GM19035 (cell line): ENCODE data around the gene NHS.

Source experiments
- ATAC-seq: cut with Tn5 transposase; IDR thresholded peaks from one replicate; pipeline ENCODE4 v1.9.1; 2021; ENCODE audit not compliant: unreplicated experiment

Gene NHS

DNA sequence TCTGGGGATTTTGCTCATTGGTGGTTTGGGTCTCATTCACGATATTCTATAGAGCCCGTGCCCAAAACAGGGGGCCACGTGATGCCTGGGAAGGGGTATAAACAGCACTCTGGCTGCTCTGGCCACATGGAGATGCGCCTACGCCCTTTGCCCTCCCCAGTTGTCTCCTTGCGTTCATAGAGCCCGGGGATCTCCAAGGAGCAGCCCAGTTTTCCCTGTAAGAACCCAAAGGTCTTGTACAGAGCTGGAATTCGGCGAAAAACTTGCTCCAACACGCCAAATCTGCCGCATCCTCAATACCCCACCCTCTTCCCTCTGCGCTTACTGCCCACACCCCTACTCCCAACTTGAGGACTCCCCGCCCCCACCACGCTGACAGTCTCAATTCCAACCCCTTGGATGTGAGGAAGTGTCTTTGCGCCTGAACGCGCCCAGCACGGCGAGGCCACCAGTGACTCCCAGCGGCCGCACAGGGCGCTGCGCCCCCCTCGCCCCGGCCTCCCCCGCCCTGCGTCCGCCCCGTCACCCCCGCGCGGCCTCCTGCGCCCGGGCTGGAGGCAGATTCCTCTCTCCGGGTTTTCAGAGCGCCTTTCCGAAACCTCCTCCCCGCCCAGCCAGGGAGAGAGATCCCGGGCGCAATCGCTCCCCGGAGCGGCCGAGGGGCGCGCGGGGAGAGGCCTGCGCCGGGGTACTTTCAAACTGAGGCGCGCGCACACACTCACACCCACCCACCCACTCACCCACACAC, at the start of gene NHS:
Gene NHS, plus strand, starts transcription at position 582 of the 748 bp plus-strand sequence. CDS start 558 bp downstream, outside the sequence.
- no peak for ATAC-seq

DNA sequence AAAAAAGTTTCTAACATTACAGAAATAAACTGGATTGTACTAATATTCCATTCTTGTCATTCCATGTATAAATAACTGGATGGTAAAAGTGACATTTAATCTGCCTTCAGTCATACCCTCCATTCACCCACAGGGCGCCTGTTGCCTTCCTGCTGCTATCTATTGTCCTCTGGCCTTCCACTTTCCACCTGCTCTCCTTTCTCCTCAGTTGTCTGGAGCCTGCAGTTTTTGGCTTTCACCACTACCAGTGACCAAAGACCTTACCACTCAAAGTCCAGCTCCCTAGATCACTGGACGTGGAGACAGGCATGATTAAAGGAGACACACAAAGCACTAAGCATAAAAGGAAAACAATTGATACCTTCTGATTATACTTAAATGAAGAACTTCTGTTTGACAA, 46.2 kb upstream of the NHS start:
- ATAC-seq, result no peak

DNA sequence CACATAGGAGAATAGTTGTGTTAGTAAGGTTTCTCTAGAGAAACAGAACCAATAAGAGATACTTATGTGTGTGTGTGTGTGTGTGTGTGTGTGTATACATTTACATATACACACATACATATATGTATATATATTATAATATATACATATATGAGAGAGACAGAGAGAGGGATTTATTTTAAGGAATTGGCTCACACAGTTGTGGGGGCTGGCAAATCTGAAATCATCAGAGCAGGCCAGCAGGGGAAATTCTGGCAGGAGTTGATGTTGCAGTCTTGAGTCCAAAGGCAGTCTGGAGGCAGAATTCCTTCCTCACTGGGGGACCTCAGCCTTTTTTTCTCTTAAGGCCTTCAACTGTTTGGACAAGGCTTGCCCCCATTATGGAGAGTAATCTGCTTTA, 38.6 kb upstream of the NHS start:
- no peak for ATAC-seq

DNA sequence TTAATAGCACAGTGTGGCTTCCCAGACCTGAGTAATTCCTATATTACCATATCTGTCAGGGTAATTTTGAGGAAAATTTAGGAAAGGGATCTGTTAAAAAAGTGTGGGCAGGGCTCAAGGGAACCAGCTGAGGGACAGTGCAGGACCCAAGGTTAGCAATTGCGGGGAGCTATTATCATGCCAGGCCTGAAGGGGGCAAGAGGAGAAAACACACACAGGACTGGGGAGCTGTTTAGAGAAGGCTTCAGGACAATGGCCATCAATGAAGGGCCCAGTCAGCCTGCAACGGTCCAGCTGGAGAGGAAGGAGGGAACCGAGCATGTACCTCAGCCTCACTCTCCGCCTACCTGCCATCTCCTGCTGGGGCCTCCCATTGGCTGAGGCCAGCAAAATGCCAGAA, 19.0 kb upstream of the NHS start:
- ATAC-seq, result no peak

DNA sequence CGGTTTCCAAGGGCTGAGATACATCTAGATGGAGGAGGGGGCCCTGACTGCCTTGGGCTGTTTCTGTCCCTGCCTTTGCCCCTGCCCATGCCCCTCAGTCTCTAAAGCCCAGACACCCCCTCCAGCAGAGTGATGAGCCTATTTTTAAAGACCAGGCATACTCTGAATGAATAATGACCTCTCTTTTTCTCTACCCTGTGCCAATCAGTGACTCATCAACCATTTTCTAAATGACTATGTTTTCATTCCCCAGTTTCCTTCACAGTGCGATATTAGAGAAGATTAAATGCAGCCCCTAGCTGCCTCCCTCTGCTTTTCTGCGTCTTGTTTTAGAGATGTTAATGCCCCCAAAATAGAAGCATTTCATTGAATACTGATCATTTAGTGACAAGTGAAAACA, 15.5 kb upstream of the NHS start:
- no peak for ATAC-seq

DNA sequence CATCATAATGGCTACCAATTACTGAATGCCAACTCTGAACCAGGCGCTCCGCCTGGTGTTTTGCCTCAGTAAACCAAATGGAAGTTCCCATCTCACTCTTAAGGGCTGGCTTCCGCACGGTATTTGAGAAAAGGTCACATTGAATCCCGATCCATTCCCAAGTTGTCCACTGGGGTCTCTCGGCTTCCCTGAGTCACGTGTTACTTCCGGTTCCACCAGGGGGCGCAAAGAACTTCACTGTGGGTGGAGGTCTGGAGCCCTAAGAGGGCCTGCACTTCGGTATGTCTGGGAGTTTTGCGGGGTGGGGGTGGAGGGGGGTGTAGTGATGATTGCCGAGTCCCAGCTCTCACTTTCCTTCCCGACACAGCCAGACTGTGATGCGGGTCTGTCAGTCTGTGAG, 13.4 kb upstream of the NHS start:
- no peak for ATAC-seq

DNA sequence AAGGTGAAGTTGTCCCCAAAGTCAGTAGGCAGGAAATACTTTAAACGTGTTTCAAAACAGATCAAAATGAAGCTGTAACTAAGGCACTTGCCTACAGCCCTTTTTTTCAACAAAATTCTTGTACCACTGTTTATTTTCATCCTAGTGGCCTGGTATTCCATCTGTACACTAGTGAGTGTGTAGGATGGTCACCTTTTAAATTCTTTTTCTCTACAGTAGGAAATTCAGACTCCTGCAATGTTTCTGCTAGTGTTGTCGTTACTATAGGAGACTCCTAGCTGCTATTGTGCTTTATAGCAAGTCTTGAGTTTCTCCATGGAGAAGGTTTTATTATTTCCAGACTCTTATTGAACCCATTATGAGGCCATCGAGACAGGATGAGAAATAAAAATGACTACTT, 7.0 kb upstream of the NHS start:
- no peak for ATAC-seq

DNA sequence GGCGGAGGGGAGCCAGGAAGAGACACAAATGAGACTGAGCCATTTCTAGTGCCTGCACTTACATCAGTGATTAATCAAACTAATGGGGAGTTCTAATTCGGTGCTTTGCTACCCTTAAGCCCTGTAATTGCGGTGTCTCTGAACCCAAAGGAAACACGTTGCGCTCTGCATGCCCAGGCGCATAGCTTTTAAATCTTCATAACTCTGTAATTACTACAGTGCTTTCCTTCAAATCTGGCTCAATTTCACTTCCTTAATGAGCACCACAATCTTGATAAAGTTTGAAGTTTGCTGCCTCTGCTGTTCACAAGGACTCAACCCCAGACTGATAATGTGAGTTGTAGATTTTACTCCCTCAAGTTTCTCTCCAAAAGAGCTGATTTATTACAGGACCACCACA, 5.7 kb upstream of the NHS start:
- ATAC-seq, result no peak

DNA sequence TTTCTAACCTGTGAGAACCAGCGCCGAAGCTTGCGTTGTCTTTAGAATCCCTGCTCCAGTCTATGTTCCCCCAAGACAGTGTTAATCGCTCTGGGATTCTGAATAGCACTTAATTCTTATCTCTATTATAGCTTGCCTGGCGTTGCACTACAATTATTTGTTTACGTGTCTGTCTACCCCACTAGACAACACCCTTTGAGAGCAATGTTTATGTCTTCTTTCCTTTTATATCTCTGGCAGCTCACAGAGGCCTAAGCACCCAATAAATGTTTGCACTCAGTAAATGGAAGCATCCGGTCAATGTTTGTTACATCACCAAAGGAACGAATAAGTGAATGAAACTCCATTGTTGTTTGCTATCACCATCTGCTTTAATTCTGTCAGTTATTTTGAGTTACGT, 4.8 kb upstream of the NHS start:
- no peak for ATAC-seq

DNA sequence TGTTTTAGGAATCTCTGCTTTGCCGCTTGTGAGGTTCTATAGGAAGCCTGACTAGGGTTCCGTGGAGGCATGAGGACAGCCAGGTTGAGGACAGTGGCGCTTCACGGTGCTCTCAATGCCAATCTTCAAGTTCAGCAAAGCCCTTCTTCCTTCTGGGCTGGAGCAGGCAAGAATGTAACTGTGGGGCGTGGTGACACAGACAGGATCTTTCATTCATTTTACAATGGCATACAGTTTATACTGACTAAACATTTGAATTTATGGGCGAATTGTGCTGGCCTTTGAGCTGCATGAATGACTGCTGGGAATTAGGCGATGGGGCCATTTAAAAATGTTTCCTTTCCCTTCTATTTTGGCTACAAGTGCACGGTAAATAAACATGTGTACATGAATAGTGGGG, 2.9 kb upstream of the NHS start:
- ATAC-seq, result no peak

DNA sequence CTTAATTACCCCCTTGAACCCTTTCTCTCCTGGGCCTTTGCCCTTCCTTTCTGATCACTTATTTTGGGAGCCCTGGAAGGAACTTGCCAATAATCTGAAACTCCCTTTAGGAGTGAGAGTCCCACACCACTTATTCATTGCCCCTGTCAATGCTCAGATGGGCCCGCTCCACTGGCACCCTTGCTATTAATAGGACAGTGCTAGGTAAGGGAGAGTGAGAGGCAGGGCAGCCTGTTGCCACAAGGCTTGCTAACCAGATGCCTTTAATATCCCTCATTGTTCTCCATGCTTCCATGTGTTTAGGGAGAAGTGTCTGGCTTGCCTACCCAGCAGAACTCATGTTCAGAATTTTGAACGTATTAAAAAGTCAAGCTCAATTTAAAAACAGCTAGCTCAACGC, 1.7 kb upstream of the NHS start:
- no peak for ATAC-seq

DNA sequence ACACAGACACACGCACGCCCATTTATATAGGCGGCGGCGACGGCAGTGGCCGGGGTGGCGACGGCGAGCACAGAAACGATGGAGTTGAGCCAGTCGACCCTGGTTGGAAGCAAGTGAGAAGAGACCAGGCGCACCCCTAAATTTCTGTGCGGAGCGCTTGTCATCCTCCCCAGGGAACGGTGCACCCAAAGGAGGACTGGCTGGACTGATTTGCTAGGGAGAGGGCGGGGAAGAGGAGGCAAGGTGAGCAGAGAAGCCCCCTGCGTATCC, 302 bp downstream of the NHS start:
- no peak for ATAC-seq

DNA sequence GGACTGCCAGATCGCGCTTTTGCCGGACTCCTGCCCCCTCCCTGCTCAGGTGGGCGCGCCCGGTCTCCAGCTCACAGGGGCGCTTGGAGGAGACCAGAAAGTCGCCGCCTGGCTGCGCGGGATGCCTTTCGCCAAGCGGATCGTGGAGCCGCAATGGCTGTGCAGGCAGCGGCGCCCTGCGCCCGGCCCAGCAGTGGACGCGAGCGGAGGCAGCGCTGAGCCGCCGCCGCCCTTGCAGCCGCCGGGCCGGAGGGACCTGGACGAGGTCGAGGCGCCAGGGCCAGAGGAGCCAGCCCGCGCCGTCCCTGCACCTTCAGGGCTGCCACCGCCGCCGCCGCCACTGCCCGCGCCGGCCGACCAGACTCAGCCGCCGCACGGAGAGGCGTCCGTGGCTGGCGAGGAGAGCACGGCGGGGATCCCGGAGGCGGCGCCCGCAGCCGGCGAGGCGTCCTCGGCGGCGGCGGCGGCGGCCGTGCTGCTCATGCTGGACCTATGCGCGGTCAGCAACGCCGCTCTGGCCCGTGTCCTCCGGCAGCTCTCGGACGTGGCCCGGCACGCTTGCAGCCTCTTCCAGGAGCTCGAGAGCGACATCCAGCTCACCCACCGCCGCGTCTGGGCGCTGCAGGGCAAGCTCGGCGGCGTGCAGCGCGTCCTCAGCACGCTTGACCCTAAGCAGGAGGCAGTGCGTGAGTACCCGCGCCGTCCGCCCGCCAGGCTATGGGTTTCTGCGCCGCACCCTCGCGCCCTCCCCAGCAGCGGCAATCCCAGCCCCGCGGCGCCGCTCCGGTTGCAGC, 834 bp downstream of the NHS start:
- no peak for ATAC-seq

DNA sequence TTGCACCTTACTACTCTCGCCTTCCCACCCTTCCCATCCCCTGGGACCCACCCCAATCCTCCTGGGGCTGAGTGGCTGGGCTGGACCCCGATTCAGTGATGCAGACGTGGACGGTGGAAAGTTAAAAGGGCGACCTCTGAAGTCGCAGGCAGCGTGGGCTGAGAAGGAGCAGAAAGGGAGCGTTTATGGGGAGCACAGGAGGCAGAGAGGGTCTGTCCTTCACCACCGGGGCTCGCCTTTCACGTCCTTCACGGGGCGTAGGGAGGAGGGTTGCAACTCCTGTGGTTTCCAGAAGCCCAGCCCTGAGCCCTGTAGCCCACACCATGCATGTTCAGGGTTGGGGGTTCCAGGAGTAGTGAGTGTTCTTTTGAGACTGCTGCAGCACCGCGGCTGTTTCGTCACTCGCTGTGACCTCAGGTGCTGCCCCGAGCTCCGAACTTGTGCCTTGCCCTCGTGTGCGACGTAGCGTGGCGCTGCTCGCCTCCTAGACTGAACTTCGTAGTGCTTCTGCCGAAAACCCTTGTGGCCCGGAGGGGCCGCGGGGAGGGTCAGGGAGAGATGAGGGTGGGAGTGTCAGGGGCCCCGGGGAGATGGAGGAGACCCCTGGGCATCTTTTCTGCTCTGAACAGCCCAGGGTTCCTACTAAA, 1.6 kb downstream of the NHS start:
- no peak for ATAC-seq

DNA sequence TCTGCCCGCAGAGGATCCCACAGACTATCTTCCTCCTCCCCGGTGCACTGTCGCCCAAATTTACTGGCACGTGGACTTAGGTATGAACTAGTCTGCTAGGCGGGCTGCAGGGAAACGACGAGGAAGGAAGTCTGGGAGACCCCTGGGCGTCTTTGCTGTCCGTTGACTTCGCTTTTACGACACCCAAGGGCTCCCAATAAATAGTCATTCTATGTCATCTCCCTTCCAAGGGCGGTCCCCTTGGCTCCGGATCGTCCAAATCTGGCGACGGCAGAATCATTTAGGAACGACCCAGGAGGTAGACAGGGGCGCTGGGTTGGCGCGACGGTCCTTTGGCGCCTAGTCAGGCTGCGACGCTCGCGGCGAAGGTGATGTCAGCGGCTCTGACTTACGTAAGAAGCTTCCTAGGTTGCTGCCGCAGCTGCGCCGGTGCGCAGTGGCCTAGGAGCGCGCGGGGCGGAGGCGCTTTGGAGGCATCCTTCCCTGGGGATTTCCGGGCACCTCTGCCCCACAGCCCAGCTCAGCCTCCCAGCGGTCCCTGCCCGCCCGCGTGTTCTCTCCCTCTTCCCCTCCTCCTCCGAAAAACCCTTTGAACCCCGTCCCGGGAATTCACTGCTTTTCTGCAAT, 2.2 kb downstream of the NHS start:
- ATAC-seq, result no peak

DNA sequence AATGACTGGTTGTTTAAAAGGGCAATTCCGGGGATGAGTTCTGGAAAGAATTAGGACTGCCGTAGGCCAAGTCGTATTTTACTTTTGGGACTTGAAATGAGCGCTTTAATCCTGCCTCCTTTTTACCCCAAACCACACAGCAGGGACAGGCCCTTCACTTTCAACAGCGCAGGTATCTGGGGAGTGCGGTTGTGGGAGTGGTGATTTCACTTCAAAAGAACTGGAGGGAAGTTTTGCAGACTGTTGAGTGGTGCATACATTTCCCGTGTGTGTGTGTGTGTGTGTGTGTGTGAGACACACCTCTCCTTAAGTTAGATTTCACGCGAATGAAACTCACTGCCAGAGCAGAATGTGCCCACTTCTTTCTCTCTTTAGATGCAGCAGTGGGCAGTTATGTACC, 2.8 kb downstream of the NHS start:
- ATAC-seq, result no peak

DNA sequence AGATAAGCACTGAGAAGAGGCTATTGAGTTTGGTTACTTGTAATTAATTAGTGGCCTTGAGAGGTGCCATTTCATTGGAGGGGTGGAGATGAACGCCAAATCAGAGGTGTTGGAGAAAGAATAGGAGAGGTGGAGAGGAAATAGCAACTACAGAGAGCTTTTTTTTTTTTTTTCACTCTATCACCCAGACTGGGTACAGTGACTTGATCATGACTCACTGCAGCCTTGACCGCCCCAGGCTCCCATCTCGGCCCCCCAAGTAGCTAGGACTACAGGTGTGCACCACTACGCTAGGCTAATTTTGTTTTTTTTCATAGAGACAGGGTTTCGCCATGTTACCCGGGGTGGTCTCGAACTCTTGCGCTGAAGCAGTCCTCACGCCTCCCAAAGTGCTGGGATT, 5.2 kb downstream of the NHS start:
- ATAC-seq, result no peak

DNA sequence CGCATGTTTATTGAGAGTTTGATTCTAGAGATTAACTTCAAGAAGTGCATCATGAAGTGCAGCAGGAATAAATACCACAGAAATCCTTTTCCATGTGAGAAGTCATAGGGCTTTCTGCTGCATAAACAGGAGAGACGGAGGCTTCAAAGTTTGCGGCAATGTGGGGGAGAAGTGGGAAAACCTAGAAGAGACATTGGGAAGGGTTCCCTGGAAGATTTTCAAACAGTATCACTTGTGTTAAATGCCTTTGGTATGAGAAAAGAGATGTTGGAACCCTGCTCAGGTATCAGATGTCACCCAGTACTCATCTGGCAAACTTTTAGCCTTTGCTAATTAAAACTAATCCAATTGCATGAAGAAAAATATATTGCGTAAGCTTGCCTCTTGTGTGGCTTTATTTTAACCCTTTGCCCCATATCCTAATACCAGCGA, 15.4 kb downstream of the NHS start:
- no peak for ATAC-seq

DNA sequence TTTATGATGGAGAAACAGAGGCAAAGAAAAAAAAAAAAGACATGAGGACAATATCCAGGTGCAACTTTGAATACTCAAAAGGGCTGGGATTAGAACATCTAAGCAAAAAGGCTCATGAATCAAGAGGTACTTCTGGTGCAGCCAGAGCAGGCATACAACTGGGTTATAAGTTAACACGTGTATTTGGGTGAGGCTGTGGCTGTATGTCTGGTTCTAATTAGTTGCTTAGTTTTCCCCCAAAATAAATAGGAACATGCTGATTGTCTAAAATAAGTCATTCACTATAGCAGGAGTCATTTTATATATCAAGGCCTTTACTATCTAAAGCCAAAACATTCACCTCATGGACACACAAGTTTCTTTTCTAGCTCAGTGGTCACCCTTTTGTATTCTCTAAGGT, 20.2 kb downstream of the NHS start:
- no peak for ATAC-seq

DNA sequence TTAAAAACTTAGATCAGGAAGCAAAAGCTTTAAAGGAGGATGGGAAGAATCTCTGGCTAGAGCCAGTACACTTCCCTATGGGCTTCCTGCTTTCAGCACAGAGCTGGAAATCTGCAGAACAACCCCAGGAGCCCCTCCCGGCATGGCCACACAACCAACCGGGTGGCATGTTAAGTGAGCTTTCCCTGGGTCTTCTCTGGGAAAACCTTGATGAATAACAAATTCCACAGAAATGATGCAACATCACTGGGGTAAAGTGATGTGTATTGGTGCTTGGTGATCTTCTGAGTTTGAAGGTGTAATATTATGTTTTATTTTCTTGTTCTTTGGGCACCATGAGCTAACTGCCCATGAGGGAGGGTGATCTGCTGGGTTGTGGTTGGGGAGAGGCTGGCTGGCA, 22.1 kb downstream of the NHS start:
- ATAC-seq, result no peak

DNA sequence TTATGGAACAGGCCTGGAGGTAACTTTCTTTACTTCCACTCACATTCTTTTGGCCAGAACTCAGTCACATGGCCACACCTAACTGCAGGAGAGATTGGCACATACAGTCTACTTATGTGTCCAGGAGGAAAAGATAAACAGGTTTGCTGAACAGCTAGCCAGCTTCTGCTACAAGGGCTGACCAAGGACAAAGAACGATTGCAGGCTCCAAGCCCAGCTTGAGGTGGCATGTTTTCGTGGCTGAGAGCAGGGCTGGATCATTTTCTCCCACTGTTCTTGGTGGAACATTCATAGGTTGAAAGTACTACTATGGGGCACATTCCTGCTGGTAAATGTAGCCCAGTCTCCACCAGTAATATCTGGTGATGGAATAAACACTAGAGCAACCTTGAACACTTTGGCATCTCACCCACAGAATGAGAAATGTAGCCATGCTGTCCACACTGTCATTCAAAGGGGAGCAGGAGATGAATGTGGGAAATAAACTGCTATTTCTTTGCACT, 28.2 kb downstream of the NHS start:
- no peak for ATAC-seq

DNA sequence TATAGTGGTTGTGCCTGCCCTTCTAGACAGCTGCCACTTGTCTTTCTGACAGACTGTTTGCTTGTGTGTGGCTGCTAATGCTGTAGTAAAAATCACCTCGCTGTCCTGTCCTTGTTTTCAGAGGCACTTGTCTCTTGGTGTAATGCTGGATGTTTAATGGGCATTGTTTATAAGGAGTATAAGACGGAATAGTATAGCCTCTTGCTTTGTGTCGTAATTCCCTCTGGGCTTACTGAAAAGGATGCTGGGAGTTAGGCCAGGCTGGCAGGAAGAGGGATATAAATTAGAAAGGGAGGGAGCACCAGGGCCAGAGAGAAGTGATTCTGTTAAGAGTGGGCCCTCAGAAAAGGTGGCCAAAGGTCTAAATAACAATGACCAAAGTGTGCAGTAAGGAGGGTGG, 29.0 kb downstream of the NHS start:
- ATAC-seq, result no peak
